Mucosa of descending colon (tissue), 3 donors: Measurements from ENCODE around the gene TAF4B. TPM values are rescaled to one million over a fixed set of nuclear protein-coding genes. Genes with fewer than 3 reads are reported as not detected.
"Not testable (repeated sequence)": the region's sequence is repeated elsewhere in the genome, so short reads cannot be mapped to it uniquely, and the experiment has no call there.

Source experiments
- ATAC-seq: fragments of 200-7000 bp; cut with Tn5 transposase; one replicate; pipeline ENCODE4 v1.9.1; 2020; ENCODE audit warnings: mild to moderate bottlenecking, moderate library complexity
- DNase-seq, 3 donors: peaks; one replicate each; pipeline ENCODE4 v3.0.0-alpha.2; 2020
- H3K36me3 ChIP-seq: fragments of 200-600 bp; one replicate; pipeline ENCODE4 v1.8.0; 2021; ENCODE audit warnings: low read depth, mild to moderate bottlenecking
- H3K4me1 ChIP-seq: fragments of 200-600 bp; one replicate; pipeline ENCODE4 v1.8.0; 2021; ENCODE audit warnings: low read depth, mild to moderate bottlenecking
- H3K4me3 ChIP-seq: fragments of 200-600 bp; one replicate; pipeline ENCODE4 v1.8.0; 2021; ENCODE audit warnings: mild to moderate bottlenecking
- H3K9me3 ChIP-seq: fragments of 200-600 bp; one replicate; pipeline ENCODE4 v1.8.0; 2021; ENCODE audit warnings: mild to moderate bottlenecking
- intact Hi-C, 2 donors: fragments of 100-400 bp; cut with DNase I in 1 of 2; cut with micrococcal nuclease in 1 of 2; formaldehyde crosslinking; loops; one replicate each; pipeline versions ENCODE4 v1.11.0 to v1.11.1; 2022; cut with DNase I, micrococcal nuclease
- total RNA-seq, 3 donors: library from RNA; stranded (reverse); fragmentation: NEBNext Ultra II Directional in 2 of 3; extraction: Animal tissue kit (Norgen Biotek cat#: 25700) in 2 of 3; gene quantifications; one replicate each; pipeline versions ENCODE4 v1.2.1 to v1.2.4, GENCODE V29; 2021 to 2023
- TF ChIP-seq, protein P1 (sequence below): fragments of 200-600 bp; IDR thresholded peaks from one replicate; pipeline ENCODE4 v1.8.0; 2022; ENCODE audit warnings: antibody characterized with exemption, mild to moderate bottlenecking
- donor health status: DM: no; HTN: no; CAD: no; lungs with moderate emphysema.
- donor health status: DM: no; HTN: no; CAD: no.
- donor health status: DM: no; HTN: yes; CAD: no.

Gene TAF4B
- total RNA-seq, 3 donors from 2014 or later: 3.4 to 4.1 (median 3.8) TPM

DNA sequence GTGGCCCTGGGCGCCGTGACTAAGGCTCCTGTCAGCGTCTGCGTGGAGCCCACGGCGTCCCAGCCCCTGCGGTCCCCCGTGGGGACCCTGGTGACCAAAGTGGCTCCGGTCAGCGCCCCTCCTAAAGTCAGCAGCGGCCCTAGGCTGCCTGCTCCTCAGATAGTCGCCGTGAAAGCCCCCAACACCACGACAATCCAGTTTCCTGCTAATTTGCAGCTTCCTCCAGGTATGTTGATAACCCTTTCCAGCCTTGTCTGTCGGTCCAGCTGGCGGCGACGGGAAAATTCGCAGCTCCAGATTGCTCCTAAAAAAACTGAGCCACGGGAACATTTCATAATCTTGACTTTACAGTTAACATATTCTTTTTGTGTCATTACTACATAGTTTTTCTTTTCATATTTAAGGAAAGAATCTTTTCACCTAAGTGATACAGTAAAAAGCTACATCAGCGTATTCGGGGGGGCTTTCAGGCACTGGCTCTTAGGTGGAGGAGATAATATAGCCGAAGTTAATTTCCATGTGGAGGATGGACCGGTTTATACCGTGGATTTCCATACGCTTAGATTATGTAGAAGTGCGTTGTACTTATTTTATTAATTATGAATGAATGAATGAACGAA lies 916 bp downstream of the TAF4B start:
- no peak for DNase-seq
- Histone ChIP-seq H3K4me1 (peaks cover 9% of the 10 kb centered on the region), H3K4me3 (peak overlapping the region; percentile 42), H3K36me3 (no peaks in the 10 kb centered on the region), H3K9me3 (no peaks in the 10 kb centered on the region)
- ATAC-seq: peak; percentile 17
- intact Hi-C loops: loop anchor here in 1 of 2 donors (10.0 kb wide), 1 partner anchor 132 kb away; the partner anchor contains the start of gene SS18
- TF ChIP-seq, protein P1, sequence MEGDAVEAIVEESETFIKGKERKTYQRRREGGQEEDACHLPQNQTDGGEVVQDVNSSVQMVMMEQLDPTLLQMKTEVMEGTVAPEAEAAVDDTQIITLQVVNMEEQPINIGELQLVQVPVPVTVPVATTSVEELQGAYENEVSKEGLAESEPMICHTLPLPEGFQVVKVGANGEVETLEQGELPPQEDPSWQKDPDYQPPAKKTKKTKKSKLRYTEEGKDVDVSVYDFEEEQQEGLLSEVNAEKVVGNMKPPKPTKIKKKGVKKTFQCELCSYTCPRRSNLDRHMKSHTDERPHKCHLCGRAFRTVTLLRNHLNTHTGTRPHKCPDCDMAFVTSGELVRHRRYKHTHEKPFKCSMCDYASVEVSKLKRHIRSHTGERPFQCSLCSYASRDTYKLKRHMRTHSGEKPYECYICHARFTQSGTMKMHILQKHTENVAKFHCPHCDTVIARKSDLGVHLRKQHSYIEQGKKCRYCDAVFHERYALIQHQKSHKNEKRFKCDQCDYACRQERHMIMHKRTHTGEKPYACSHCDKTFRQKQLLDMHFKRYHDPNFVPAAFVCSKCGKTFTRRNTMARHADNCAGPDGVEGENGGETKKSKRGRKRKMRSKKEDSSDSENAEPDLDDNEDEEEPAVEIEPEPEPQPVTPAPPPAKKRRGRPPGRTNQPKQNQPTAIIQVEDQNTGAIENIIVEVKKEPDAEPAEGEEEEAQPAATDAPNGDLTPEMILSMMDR: no peak

DNA sequence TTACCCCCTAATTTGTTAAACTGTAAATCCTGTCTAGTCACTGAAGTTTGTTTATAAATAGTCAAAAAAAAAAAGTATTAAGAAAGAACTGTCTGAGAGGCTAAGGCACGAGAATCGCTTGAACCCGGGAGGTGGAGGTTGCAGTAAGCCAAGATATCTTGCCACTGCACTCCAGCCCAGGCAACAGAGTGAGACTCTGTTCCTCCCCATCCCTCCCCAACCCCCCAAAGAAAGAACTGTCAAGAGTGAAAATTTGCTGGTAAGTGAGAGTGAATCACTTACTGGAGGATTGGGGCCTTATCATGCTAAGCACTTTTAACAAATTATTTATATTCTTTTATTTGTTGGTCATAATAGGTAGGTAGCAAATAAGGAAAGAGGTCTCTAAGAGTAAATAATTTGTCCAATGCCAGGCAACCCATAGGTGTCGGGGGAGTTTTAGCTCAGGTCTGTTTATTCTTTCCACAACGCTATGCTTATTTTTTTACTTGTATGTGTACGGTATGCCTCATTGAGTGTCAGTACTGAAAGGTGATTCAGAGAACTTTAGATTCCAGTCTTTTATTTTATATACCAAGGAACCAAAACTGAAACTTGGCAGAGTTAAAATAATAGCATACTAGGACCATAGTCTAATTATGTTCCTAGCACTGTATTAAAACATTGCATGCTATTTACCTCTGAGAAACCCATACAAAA lies 2.5 kb downstream of the TAF4B start:
- peaks cover 9% of the 10 kb centered on the region for H3K4me1 ChIP-seq
- intact Hi-C loops: loop anchor here in 1 of 2 donors (10.0 kb wide), 1 partner anchor 134 kb away; the partner anchor contains the start of gene SS18
- ATAC-seq (no peak), DNase-seq (no peak)
- TF ChIP-seq, protein P1: no peak
- no peak overlapping the region for H3K4me3 ChIP-seq
- H3K36me3 ChIP-seq: no peaks in the 10 kb centered on the region
- no peaks in the 10 kb centered on the region for H3K9me3 ChIP-seq

DNA sequence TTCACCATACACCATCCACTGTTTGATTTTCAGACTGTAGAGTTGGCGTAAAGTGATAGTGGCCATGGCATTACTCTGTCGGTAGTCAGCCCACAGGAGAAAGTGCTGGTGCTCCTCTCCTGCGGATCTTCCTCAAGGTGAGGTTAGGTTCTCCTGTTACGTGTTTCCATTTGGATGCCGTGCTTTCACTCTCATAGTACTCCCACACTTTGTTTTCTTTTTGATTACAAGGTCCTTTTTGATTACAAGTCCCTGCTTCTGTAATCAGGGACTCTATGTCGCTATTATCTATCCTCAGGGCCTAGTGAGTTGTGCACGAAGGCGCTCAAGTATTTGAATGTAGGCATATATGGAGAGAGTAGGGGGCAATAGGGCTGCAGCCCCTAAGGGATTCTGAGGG lies 4.3 kb downstream of the TAF4B start:
- intact Hi-C loops: no loop called here
- ATAC-seq (no peak), DNase-seq (no peak)
- TF ChIP-seq, protein P1: no peak
- no peak overlapping the region for H3K4me3 ChIP-seq
- peaks cover 8% of the 10 kb centered on the region for H3K4me1 ChIP-seq
- no peaks in the 10 kb centered on the region for H3K9me3 ChIP-seq
- H3K36me3 ChIP-seq: no peaks in the 10 kb centered on the region

DNA sequence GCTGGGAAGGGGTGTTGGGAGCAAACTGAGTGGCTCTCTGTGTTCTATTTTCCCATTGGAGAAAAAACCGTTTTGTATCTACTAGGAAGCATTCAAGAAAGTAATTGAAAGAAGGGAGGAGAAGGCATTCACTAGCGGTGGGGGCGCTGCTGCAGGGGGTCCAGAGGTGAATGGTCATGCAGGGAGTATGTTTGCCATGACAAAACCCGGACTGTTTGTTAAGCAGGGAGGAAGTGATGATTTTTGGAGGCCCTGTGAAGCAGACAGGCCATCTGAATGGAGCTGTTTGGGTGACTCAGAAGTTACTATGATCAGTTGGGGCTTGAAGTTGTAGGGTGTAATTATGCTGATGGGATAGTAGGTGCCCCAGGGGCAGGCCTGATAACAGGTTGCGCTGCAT lies 7.0 kb downstream of the TAF4B start:
- no peak for ATAC-seq
- intact Hi-C loops: no loop called here
- H3K36me3 ChIP-seq: no peaks in the 10 kb centered on the region
- H3K4me3 ChIP-seq: no peak overlapping the region
- H3K4me1 ChIP-seq: no peaks in the 10 kb centered on the region
- H3K9me3 ChIP-seq: no peaks in the 10 kb centered on the region
- TF ChIP-seq, protein P1: no peak
- no peak for DNase-seq

DNA sequence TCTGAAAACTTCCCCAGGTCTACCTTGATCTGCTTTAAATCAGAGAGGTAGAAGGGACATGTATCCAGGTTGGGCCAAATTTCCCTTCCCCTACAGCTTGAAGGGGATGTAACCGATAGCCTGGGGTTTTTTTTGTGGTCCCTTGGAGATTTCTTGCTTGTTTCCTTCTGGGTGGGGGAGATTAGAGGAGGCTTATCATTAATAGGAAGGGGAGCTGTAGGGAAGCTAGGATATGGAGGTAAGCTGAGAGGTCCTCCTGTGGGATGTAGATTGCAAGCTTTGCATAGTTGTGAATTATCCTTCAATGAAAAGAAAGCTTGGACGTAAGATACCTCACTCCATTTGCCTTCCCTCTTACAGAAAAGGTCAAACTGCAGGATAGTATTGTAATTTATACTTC lies 11.1 kb downstream of the TAF4B start:
- ATAC-seq, H3K9me3 ChIP-seq, DNase-seq, H3K36me3 ChIP-seq, H3K4me1 ChIP-seq, H3K4me3 ChIP-seq, intact Hi-C loops: not testable (repeated sequence)

DNA sequence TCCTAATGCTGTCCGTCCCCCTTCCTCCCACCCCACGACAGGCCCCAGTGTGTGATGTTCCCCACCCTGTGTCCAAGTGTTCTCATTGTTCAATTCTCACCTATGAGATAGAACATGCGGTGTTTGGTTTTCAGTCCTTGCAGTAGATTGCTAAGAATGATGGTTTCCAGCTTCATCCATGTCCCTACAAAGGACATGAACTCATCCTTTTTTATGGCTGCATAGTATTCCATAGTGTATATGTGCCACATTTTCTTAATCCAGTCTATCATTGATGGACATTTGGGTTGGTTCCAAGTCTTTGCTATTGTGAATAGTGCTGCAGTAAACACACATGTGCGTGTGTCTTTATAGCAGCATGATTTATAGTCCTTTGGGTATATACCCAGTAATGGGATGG lies 12.5 kb downstream of the TAF4B start:
- H3K9me3 ChIP-seq: peaks cover 14% of the 10 kb centered on the region
- intact Hi-C loops, H3K36me3 ChIP-seq, H3K4me1 ChIP-seq, H3K4me3 ChIP-seq, DNase-seq, ATAC-seq: not testable (repeated sequence)

DNA sequence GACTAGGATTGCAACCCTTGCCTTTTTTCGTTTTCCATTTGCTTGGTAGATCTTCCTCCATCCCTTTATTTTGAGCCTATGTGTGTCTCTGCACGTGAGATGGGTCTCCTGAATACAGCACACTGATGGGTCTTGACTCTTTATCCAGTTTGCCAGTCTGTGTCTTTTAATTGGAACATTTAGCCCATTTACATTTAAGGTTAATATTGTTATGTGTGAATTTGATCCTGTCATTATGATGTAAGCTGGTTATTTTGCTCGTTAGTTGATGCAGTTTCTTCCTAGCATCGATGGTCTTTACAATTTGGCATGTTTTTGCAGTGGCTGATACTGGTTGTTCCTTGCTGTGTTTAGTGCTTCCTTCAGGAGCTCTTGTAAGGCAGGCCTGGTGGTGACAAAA lies 16.1 kb downstream of the TAF4B start:
- DNase-seq, H3K4me1 ChIP-seq, ATAC-seq, H3K36me3 ChIP-seq, intact Hi-C loops, H3K4me3 ChIP-seq: not testable (repeated sequence)
- peaks cover 24% of the 10 kb centered on the region for H3K9me3 ChIP-seq

DNA sequence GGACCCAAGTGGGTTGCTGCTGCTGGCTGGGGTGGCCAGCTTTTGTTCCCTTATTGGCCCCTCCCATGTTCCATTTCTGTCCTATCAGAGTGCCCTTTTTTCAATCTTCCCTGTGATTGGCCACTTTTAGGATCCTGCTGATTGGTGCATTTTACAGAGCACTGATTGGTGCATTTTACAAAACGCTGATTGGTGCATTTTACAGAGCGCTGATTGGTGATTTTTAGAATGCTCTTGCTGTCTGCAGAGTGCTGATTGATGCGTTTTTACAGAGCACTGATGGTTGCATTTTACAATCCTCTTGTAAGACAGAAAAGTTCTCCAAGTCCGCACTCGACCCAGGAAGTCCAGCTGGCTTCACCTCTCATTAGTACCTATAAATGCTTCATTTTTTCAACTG lies 19.2 kb downstream of the TAF4B start:
- H3K4me3 ChIP-seq, H3K36me3 ChIP-seq, DNase-seq, H3K4me1 ChIP-seq, ATAC-seq, intact Hi-C loops: not testable (repeated sequence)
- peaks cover 24% of the 10 kb centered on the region for H3K9me3 ChIP-seq
